H9 (cell line): ENCODE data around the gene PDE4B. TPM values are rescaled to one million over a fixed set of nuclear protein-coding genes. Genes with fewer than 3 reads are reported as not detected.

ENCODE experiments used
- DNase-seq: peaks from one replicate; pipeline ENCODE4 v3.0.0-alpha.2; 2017
- H2AFZ ChIP-seq: one replicate; pipeline ENCODE4 v1.6.1; 2013; ENCODE audit warnings: mild to moderate bottlenecking, low read length, control low read depth, moderate library complexity
- H2AK5ac ChIP-seq: 2 replicates; pipeline ENCODE4 v1.6.1; 2013; ENCODE audit warnings: low read length, control low read depth, mixed read lengths; ENCODE audit not compliant: insufficient read length
- H2BK120ac ChIP-seq: one replicate; pipeline ENCODE4 v1.6.1; 2013; ENCODE audit warnings: low read depth, mild to moderate bottlenecking, low read length, control low read depth, inconsistent platforms; ENCODE audit not compliant: poor library complexity, severe bottlenecking
- H2BK12ac ChIP-seq: 2 replicates; pipeline ENCODE4 v1.6.1; 2013; ENCODE audit warnings: low read length, control low read depth, mixed read lengths, low read depth; ENCODE audit not compliant: insufficient read length
- H2BK15ac ChIP-seq: 2 replicates; pipeline ENCODE4 v1.6.1; 2013; ENCODE audit warnings: low read depth, low read length, control low read depth
- H2BK20ac ChIP-seq: one replicate; pipeline ENCODE4 v1.6.1; 2013; ENCODE audit warnings: low read depth, mild to moderate bottlenecking, low read length, control low read depth, inconsistent platforms; ENCODE audit not compliant: poor library complexity, severe bottlenecking
- H2BK5ac ChIP-seq: 2 replicates; pipeline ENCODE4 v1.6.1; 2013; ENCODE audit warnings: low read length, control low read depth, mixed read lengths; ENCODE audit not compliant: insufficient read length
- H3K14ac ChIP-seq: 2 replicates; pipeline ENCODE4 v1.6.1; 2013; ENCODE audit warnings: low read length, control low read depth; ENCODE audit not compliant: insufficient read depth
- H3K18ac ChIP-seq: 2 replicates; pipeline ENCODE4 v1.6.1; 2013; ENCODE audit warnings: low read depth, mild to moderate bottlenecking, mixed read lengths, low read length, control low read depth; ENCODE audit not compliant: insufficient read length
- H3K23ac ChIP-seq: 2 replicates; pipeline ENCODE4 v1.6.1; 2013; ENCODE audit warnings: low read length, control low read depth, mixed read lengths, low read depth; ENCODE audit not compliant: insufficient read length
- H3K23me2 ChIP-seq: 2 replicates; pipeline ENCODE4 v1.6.1; 2013; ENCODE audit warnings: low read depth, mild to moderate bottlenecking, mixed read lengths, low read length, control low read depth; ENCODE audit not compliant: insufficient read length, poor library complexity, severe bottlenecking
- H3K27ac ChIP-seq: 2 replicates; pipeline ENCODE4 v1.5.1; 2013; ENCODE audit warnings: low read length, control low read depth, mixed read lengths, low read depth; ENCODE audit not compliant: insufficient read length
- H3K27me3 ChIP-seq: 2 replicates; pipeline ENCODE4 v1.6.1; 2013; ENCODE audit warnings: low read length, control low read depth, inconsistent platforms; ENCODE audit not compliant: insufficient read depth
- H3K4ac ChIP-seq: 2 replicates; pipeline ENCODE4 v1.6.1; 2013; ENCODE audit warnings: low read depth, mild to moderate bottlenecking, control low read depth, inconsistent platforms, low read length, moderate library complexity
- H3K4me1 ChIP-seq: 2 replicates; pipeline ENCODE4 v1.6.1; 2013; ENCODE audit warnings: low read length, control low read depth, inconsistent platforms; ENCODE audit not compliant: insufficient read depth
- H3K4me2 ChIP-seq: 2 replicates; pipeline ENCODE4 v1.6.1; 2013; ENCODE audit warnings: low read length, control low read depth, mixed read lengths; ENCODE audit not compliant: insufficient read length, insufficient read depth
- H3K56ac ChIP-seq: 2 replicates; pipeline ENCODE4 v1.6.1; 2013; ENCODE audit warnings: low read depth, mild to moderate bottlenecking, mixed read lengths, low read length, control low read depth; ENCODE audit not compliant: insufficient read length
- H3K79me1 ChIP-seq: 2 replicates; pipeline ENCODE4 v1.6.1; 2013; ENCODE audit warnings: low read depth, mild to moderate bottlenecking, moderate library complexity, low read length, control low read depth, inconsistent platforms; ENCODE audit not compliant: insufficient read depth, poor library complexity, severe bottlenecking
- H3K79me2 ChIP-seq: 2 replicates; pipeline ENCODE4 v1.6.1; 2013; ENCODE audit warnings: low read length, control low read depth, inconsistent platforms; ENCODE audit not compliant: insufficient read depth
- H3K9ac ChIP-seq: 2 replicates; pipeline ENCODE4 v1.6.1; 2013; ENCODE audit warnings: low read length, control low read depth, mixed read lengths; ENCODE audit not compliant: insufficient read length; ENCODE audit errors: extremely low read depth
- H3K9me3 ChIP-seq: one replicate; pipeline ENCODE4 v1.6.1; 2013; ENCODE audit warnings: low read depth, low read length, inconsistent platforms; ENCODE audit not compliant: control insufficient read depth
- H3T11ph ChIP-seq: one replicate; pipeline ENCODE4 v1.6.1; 2013; ENCODE audit warnings: mild to moderate bottlenecking, low read length, control low read depth, inconsistent platforms
- H4K20me1 ChIP-seq: one replicate; pipeline ENCODE4 v1.6.1; 2013; ENCODE audit not compliant: control insufficient read depth, insufficient read length, insufficient read depth
- H4K5ac ChIP-seq: 2 replicates; pipeline ENCODE4 v1.6.1; 2013; ENCODE audit warnings: low read depth, mild to moderate bottlenecking, mixed read lengths, low read length, control low read depth; ENCODE audit not compliant: insufficient read length
- H4K8ac ChIP-seq: replicated peaks from 2 replicates; pipeline ENCODE4 v1.6.1; 2013; ENCODE audit warnings: low read length, control low read depth, mixed read lengths, low read depth; ENCODE audit not compliant: insufficient read length
- H4K91ac ChIP-seq: 2 replicates; pipeline ENCODE4 v1.6.1; 2013; ENCODE audit warnings: low read depth, mild to moderate bottlenecking, moderate library complexity, mixed read lengths, low read length, control low read depth; ENCODE audit not compliant: insufficient read length
- H3K27ac Mint-ChIP-seq, 3 experiments: 2 replicates in 2 of 3; 3 replicates in 1 of 3; pipeline ENCODE4 v1.8.0; 2020 to 2021; ENCODE audit warnings: mixed read lengths in 3 of 3, mild to moderate bottlenecking in 1 of 3, moderate library complexity in 1 of 3
- H3K27me3 Mint-ChIP-seq: 2 replicates; pipeline ENCODE4 v1.8.0; 2021; ENCODE audit warnings: low read depth, mild to moderate bottlenecking, moderate library complexity, mixed read lengths
- H3K36me3 Mint-ChIP-seq, 3 experiments: 2 replicates in 2 of 3; 3 replicates in 1 of 3; pipeline ENCODE4 v1.8.0; 2020 to 2021; ENCODE audit warnings: low read depth in 3 of 3, mixed read lengths in 3 of 3; ENCODE audit not compliant: insufficient read depth in 1 of 3
- H3K4me1 Mint-ChIP-seq, 2 experiments: 2 replicates each; pipeline ENCODE4 v1.8.0; 2020; ENCODE audit warnings: mixed read lengths in 2 of 2
- H3K4me3 Mint-ChIP-seq, 2 experiments: 2 replicates in 1 of 2; 3 replicates in 1 of 2; pipeline ENCODE4 v1.8.0; 2020 to 2021; ENCODE audit warnings: mild to moderate bottlenecking in 2 of 2, mixed read lengths in 2 of 2, moderate library complexity in 1 of 2
- H3K9me3 Mint-ChIP-seq, 2 experiments: 2 replicates in 1 of 2; 3 replicates in 1 of 2; pipeline ENCODE4 v1.8.0; 2020; ENCODE audit warnings: mild to moderate bottlenecking in 2 of 2, mixed read lengths in 2 of 2, moderate library complexity in 1 of 2
- CTCF ChIP-seq: fragments of 200-600 bp; sonication (generic); conservative IDR thresholded peaks from 3 replicates; pipeline ENCODE4 v1.8.0; 2021; ENCODE audit warnings: antibody characterized with exemption, mild to moderate bottlenecking
- total RNA-seq: library from RNA; stranded (reverse); gene quantifications from 2 replicates; pipeline ENCODE4 v1.2.1, GENCODE V29; 2021

The PDE4B gene
- total RNA-seq, 1 experiment from 2014 or later: 19.8 TPM

DNA sequence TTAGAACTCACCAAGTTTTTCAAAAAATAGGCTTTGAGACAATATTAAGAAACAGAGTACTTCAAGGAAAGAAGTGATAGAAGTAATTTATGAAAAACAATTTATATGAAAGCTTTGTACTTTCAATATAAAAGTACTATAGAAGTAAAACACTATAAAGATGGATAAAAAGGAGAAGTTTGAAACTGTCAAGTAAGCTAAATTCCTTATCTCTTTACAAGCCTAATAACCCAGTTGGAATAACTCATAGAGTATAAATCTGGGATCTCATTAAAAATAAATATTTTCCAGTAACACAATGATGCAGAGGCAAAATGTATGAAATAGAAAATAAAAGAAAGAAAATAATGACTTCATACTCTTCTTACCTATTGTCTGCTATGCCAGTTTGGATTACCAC lies 232.5 kb downstream of the PDE4B start:
- no peak overlapping the region for H4K91ac ChIP-seq
- H2BK12ac ChIP-seq: no peak overlapping the region
- no peak overlapping the region for H2BK20ac ChIP-seq
- Mint-ChIP-seq H3K4me1 (no peaks in the 10 kb centered on the region), H3K27ac (no peak overlapping the region), H3K4me3 (no peak overlapping the region), H3K27me3 (peaks cover 2% of the 10 kb centered on the region; the same call in 1 of the 2 replicates), H3K36me3 (no peaks in the 10 kb centered on the region), H3K9me3 (peaks cover 2 to 6% of the 10 kb centered on the region in 2 experiments; a peak in 2 of 5 replicates)
- H3K18ac ChIP-seq: no peak overlapping the region
- no peak overlapping the region for H4K5ac ChIP-seq
- H4K20me1 ChIP-seq: no peaks in the 10 kb centered on the region
- no peaks in the 10 kb centered on the region for H3K79me1 ChIP-seq
- H3K79me2 ChIP-seq: no peaks in the 10 kb centered on the region
- no peak overlapping the region for H3K14ac ChIP-seq
- H3K27me3 ChIP-seq: no peaks in the 10 kb centered on the region
- H3K4me1 ChIP-seq: no peaks in the 10 kb centered on the region
- H3K9ac ChIP-seq: no peak overlapping the region
- no peak overlapping the region for H3T11ph ChIP-seq
- H2AK5ac ChIP-seq: no peak overlapping the region
- no peak overlapping the region for H2BK15ac ChIP-seq
- H2BK120ac ChIP-seq: no peak overlapping the region
- no peak overlapping the region for H3K23ac ChIP-seq
- TF ChIP-seq CTCF: no peak
- no peak overlapping the region for H4K8ac ChIP-seq
- no peak overlapping the region for H2BK5ac ChIP-seq
- H3K27ac ChIP-seq: no peak overlapping the region
- H2AFZ ChIP-seq: no peak overlapping the region
- DNase-seq: no peak
- H3K56ac ChIP-seq: no peak overlapping the region
- H3K4me2 ChIP-seq: no peak overlapping the region
- H3K23me2 ChIP-seq: no peaks in the 10 kb centered on the region
- no peaks in the 10 kb centered on the region for H3K9me3 ChIP-seq
- no peak overlapping the region for H3K4ac ChIP-seq
